ENCODE measurements around the gene YPEL3.

YPEL3 gene

GRCh38 chr16:30086291-30087140, 9.5 kb downstream of the YPEL3 start:
- DNase-seq (ENCODE audit: low spot score) = no peak
- in situ Hi-C loops (cut with MboI; ENCODE audit: low pct_unique_long_range_greater_than_20kb, low sequenced_read_pairs, unreplicated experiment) = no loop called here
- no peak for TF ChIP-seq CTCF (IDR thresholded peaks at IDR 0.05; ENCODE audit: extremely low read depth, insufficient read depth, missing control alignments)

GRCh38 chr16:30085820-30086219, 10.2 kb downstream of the YPEL3 start:
- TF ChIP-seq CTCF (IDR thresholded peaks at IDR 0.05; ENCODE audit: extremely low read depth, insufficient read depth, missing control alignments) = no peak
- no peak for DNase-seq (ENCODE audit: low spot score)
- in situ Hi-C loops (cut with MboI; ENCODE audit: low pct_unique_long_range_greater_than_20kb, low sequenced_read_pairs, unreplicated experiment) = no loop called here

DNA sequence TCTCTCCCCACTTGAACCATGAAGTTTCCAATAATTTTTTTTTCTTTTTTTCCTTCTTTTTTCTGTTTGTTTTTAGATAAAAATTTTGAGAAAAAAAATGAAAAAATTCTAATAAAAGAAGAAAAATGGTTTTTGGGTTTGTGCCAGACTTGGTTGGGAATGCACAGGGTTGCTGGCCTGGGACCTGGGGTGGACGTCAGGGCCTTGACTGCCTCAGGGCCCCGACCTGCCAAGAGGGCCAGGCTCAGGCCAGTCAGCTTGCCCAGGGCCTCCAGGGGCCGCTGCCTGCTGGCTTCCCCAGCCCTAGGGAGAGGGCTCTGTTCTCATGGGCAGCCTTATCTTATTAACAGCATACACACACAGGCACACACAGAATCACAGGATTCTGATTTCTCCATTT, 10.8 kb downstream of the YPEL3 start:
- in situ Hi-C loops (cut with MboI; ENCODE audit: low pct_unique_long_range_greater_than_20kb, low sequenced_read_pairs, unreplicated experiment) = no loop called here
- TF ChIP-seq CTCF (IDR thresholded peaks at IDR 0.05; ENCODE audit: extremely low read depth, insufficient read depth, missing control alignments) = no peak
- DNase-seq (ENCODE audit: low spot score) = no peak

GRCh38 chr16:30084816-30085159, 11.2 kb downstream of the YPEL3 start:
- in situ Hi-C loops (cut with MboI; ENCODE audit: low pct_unique_long_range_greater_than_20kb, low sequenced_read_pairs, unreplicated experiment) = no loop called here
- DNase-seq (ENCODE audit: low spot score) = no peak
- no peak for TF ChIP-seq CTCF (IDR thresholded peaks at IDR 0.05; ENCODE audit: extremely low read depth, insufficient read depth, missing control alignments)

GRCh38 chr16:30084096-30084815, 11.8 kb downstream of the YPEL3 start:
- DNase-seq (ENCODE audit: low spot score) = no peak
- TF ChIP-seq CTCF (IDR thresholded peaks at IDR 0.05; ENCODE audit: extremely low read depth, insufficient read depth, missing control alignments) = no peak
- in situ Hi-C loops (cut with MboI; ENCODE audit: low pct_unique_long_range_greater_than_20kb, low sequenced_read_pairs, unreplicated experiment) = no loop called here

GRCh38 chr16:30083216-30084055, 12.6 kb downstream of the YPEL3 start:
- no peak for DNase-seq (ENCODE audit: low spot score)
- no peak for TF ChIP-seq CTCF (IDR thresholded peaks at IDR 0.05; ENCODE audit: extremely low read depth, insufficient read depth, missing control alignments)
- in situ Hi-C loops (cut with MboI; ENCODE audit: low pct_unique_long_range_greater_than_20kb, low sequenced_read_pairs, unreplicated experiment) = no loop called here
